ENCODE data around the gene RPL10. TPM values are rescaled to one million over a fixed set of nuclear protein-coding genes. Genes with fewer than 3 reads are reported as not detected.

Gene RPL10
- total RNA-seq, 4 donors from 2014 or later = 1,199 to 6,548 (median 3,258) TPM

DNA sequence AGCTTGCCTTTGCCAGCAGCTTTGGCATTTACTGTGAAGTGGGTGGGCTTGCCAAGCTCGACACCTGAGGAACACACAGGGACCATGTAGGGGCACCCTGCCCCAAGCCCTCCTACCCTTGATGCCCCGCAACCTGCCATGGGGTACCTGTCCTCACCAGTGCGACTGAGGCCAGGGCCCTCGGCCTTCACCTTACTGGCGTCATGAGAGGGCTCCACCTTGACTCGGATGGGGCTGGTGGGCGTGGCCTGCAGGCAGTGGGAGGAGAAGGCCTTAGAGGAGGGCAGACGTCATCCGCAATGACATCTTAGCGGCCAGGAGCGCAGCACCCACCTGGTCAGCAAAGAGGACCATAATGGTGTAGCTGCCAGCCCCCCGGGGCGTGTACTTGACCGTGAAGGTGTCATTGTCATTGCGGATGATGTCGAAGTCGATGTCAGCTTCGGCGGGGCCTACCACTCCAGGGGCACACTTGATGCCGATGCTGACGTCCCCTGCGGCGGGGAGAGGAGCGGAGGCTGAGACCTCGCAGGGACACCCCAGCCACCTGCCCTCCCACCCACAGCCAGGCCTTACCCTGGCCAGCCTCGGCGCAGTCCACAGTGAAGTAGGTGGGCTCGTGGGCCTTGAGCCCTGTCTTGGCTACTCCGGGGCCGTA lies 36.0 kb upstream of the RPL10 start:
- DNase-seq = no peak
- intact Hi-C loops (cut with DNase I) = no loop called here
- Histone ChIP-seq H3K4me3 (replicated peaks in 1 of 3) (no peak overlapping the region), H3K36me3 (peaks cover 62 to 78% of the 10 kb centered on the region in 2 donors), H3K27me3 (no peaks in the 10 kb centered on the region), H3K9me3 (no peaks in the 10 kb centered on the region), H3K27ac (no peak overlapping the region), H3K4me1 (no peaks in the 10 kb centered on the region)
- TF ChIP-seq, protein P1, sequence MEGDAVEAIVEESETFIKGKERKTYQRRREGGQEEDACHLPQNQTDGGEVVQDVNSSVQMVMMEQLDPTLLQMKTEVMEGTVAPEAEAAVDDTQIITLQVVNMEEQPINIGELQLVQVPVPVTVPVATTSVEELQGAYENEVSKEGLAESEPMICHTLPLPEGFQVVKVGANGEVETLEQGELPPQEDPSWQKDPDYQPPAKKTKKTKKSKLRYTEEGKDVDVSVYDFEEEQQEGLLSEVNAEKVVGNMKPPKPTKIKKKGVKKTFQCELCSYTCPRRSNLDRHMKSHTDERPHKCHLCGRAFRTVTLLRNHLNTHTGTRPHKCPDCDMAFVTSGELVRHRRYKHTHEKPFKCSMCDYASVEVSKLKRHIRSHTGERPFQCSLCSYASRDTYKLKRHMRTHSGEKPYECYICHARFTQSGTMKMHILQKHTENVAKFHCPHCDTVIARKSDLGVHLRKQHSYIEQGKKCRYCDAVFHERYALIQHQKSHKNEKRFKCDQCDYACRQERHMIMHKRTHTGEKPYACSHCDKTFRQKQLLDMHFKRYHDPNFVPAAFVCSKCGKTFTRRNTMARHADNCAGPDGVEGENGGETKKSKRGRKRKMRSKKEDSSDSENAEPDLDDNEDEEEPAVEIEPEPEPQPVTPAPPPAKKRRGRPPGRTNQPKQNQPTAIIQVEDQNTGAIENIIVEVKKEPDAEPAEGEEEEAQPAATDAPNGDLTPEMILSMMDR (IDR thresholded peaks at IDR 0.05) = no peak
- TF ChIP-seq POLR2A (IDR thresholded peaks at IDR 0.05) = no peak
- 96 to 100% methylated on average over 2 to 13 of the region's 30 CpGs for WGBS, 2 donors

DNA sequence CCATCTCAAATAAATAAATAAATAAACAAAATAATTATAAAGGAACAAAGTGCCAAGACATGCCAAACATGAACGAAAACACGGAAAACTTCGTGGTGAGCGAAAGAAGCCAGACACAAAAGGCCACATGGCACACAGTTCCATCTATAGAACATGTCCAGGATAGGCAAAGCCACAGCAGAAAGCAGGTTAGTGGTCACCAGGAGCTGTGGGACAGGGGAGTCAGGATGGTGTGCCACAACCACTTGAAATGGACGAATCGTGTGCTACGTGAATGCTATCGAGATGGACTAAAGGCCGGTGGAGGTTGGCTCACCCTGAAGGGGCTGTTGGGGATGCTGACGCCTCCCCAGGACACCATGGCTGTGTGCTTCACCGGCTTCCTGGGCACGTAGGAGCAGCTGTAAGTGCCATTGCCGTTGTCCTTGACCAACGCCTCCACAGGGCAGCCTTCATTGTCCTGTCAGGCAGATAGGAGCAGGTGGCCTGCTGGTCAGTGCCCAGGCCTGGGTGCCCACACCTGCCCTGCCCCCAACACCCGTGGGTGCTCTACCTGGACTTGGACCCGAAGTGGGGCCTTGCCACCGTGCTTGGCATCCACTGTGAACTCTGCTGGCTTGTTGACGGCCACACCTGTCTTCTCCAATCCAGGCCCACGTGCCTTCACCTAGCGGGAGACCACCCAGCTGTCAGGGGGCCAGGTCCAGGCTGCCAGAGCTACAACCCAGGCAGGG lies 34.3 kb upstream of the RPL10 start:
- peaks cover 4 to 11% of the 10 kb centered on the region in 2 donors for H3K4me1 ChIP-seq
- intact Hi-C loops (cut with DNase I) = no loop called here

DNA sequence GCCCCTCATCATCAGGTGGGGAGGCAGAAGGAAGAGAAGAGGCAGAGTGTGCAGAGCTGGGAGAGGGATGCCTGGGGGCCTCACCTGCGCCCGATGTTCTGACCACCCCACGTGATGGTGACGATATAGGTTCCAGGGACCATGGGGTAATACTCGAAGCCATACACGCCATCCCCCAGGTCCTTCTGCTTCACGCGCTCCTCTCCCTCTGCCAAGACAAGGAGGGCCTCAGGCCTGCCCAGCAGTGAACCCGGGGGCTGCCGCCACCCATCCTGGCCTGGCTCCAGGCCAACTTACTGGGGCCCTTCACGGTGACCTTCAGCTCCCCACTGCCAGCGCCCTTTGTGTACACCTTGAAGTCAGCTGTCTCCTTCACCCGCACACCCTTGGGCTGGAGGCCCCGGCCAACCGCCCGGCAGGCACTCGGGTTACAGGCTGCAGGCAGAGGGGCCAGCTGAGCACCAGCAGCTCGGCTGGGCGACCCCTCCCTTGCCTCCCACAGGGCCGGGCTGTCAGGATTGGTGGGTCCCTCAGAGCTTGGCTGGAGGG lies 33.1 kb upstream of the RPL10 start:
- Histone ChIP-seq H3K4me1 (peaks cover 4 to 11% of the 10 kb centered on the region in 2 donors), H3K27me3 (no peaks in the 10 kb centered on the region), H3K36me3 (peaks cover 37 to 54% of the 10 kb centered on the region in 2 donors), H3K9me3 (no peaks in the 10 kb centered on the region), H3K4me3 (replicated peaks in 1 of 3) (no peak overlapping the region), H3K27ac (no peak overlapping the region)
- no peak for DNase-seq
- 100% methylated on average over 6 of the region's 20 CpGs; no CpG with 5 or more reads in 1 of the 2 donors for WGBS, 2 donors
- no peak for TF ChIP-seq POLR2A (IDR thresholded peaks at IDR 0.05)
- TF ChIP-seq, protein P1 (IDR thresholded peaks at IDR 0.05) = no peak
- intact Hi-C loops (cut with DNase I) = no loop called here

More for the DNA sequence above, 34.3 kb upstream of the RPL10 start:
- WGBS, 2 donors = 88 to 92% methylated on average over 9 to 14 of the region's 20 CpGs
- Histone ChIP-seq H3K27ac (no peak overlapping the region), H3K4me3 (replicated peaks in 1 of 3) (no peak overlapping the region), H3K36me3 (peaks cover 47 to 67% of the 10 kb centered on the region in 2 donors), H3K27me3 (no peaks in the 10 kb centered on the region), H3K9me3 (no peaks in the 10 kb centered on the region)
- DNase-seq = no peak
- TF ChIP-seq, protein P1 (IDR thresholded peaks at IDR 0.05) = no peak
- TF ChIP-seq POLR2A (IDR thresholded peaks at IDR 0.05) = no peak

DNA sequence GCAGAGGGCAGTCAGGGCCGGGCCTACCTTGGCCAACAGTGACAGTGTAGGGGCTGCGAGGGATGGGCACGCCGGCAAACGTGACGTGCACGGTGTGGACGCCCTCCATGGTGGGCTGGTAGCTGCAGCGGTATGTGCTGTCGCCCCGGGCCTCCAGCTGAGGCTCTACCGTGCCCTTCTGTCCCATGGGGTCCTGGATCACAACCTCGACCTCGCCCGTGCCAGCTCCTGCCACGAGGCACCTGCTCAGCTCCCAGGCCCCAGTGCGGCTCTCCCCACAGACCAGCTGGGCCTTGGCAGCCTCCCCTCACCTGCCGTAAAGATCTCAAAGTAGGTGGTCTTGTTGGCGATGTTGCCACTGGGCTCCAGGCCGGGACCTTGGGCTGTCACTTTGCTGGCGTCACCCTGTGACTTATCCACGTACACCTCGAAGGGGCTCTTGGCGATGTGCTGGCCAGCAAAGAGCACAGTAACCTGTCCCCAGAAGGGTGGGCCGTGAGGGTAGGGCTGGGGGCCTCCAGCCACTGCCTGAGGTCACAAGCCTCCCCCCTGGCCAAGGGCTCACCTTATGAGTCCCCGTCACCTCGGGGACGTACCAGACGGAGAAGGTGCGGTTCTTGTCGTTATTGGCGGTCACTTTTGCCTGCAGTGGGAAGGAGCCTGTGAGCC lies 32.0 kb upstream of the RPL10 start:
- Histone ChIP-seq H3K27me3 (no peaks in the 10 kb centered on the region), H3K4me3 (replicated peaks in 1 of 3) (no peak overlapping the region), H3K9me3 (no peaks in the 10 kb centered on the region), H3K36me3 (peaks cover 33 to 54% of the 10 kb centered on the region in 2 donors), H3K27ac (no peak overlapping the region), H3K4me1 (peaks cover 4 to 11% of the 10 kb centered on the region in 2 donors)
- no CpG with 5 or more reads among the region's 32 CpGs for WGBS, 2 donors
- TF ChIP-seq, protein P1 (IDR thresholded peaks at IDR 0.05) = no peak
- TF ChIP-seq POLR2A (IDR thresholded peaks at IDR 0.05) = no peak
- intact Hi-C loops (cut with DNase I) = no loop called here
- no peak for DNase-seq

All from thyroid gland (tissue), 4 donors.